T-helper 17 cell (primary cell): ENCODE data around the gene FOSL2. TPM values are rescaled to one million over a fixed set of nuclear protein-coding genes. Genes with fewer than 3 reads are reported as not detected.

Experiments used
- ATAC-seq: fragments of 150-1000 bp; cut with Tn5 transposase; 2 replicates; pipeline ENCODE4 v1.10.0; 2021; ENCODE audit warnings: mild to moderate bottlenecking, moderate library complexity
- DNase-seq, 3 donors: peaks; one replicate each; pipeline versions ENCODE4 v3.0.0 to v3.0.0-alpha.2; 2020 to 2021
- H3K9me3 ChIP-seq: one replicate; pipeline ENCODE4 v1.7.0; 2013; ENCODE audit warnings: low read length, mild to moderate bottlenecking; ENCODE audit not compliant: control insufficient read depth, poor library complexity, severe bottlenecking
- H3K27ac Mint-ChIP-seq: one replicate; pipeline ENCODE4 v1.8.0; 2022; ENCODE audit warnings: mild to moderate bottlenecking, moderate library complexity, mixed read lengths
- H3K27me3 Mint-ChIP-seq: one replicate; pipeline ENCODE4 v1.8.0; 2022; ENCODE audit warnings: mixed read lengths
- H3K36me3 Mint-ChIP-seq: one replicate; pipeline ENCODE4 v1.8.0; 2022; ENCODE audit warnings: low read depth, mixed read lengths
- H3K4me1 Mint-ChIP-seq: one replicate; pipeline ENCODE4 v1.8.0; 2022; ENCODE audit warnings: mild to moderate bottlenecking, mixed read lengths
- H3K4me3 Mint-ChIP-seq: one replicate; pipeline ENCODE4 v1.8.0; 2022; ENCODE audit warnings: mild to moderate bottlenecking, moderate library complexity, mixed read lengths
- total RNA-seq, 4 donors: library from RNA in 2 of 4; stranded (reverse) in 2 of 4; gene quantifications; one replicate each; pipeline ENCODE4 v1.2.3 and lab custom pipeline; 2022 to 2026

The FOSL2 gene
- total RNA-seq, 2 donors from 2014 or later, result 114 to 153 TPM

- Mint-ChIP-seq H3K27me3 (no peaks in the 10 kb centered on the region), H3K36me3 (no peaks in the 10 kb centered on the region), H3K27ac (peak overlapping the region; percentile 75), H3K4me1 (peaks cover 28% of the 10 kb centered on the region), H3K4me3 (no peak overlapping the region)
- H3K9me3 ChIP-seq, result no peaks in the 10 kb centered on the region
- no peak for DNase-seq
- ATAC-seq, result no peak
Observed at GRCh38 chr2:28350791-28351285, 41.8 kb upstream of the FOSL2 start.

- Mint-ChIP-seq H3K27me3 (no peaks in the 10 kb centered on the region), H3K27ac (peak overlapping the region; percentile 75), H3K4me1 (peaks cover 30% of the 10 kb centered on the region), H3K36me3 (no peaks in the 10 kb centered on the region), H3K4me3 (no peak overlapping the region)
- ATAC-seq (no peak), DNase-seq (no peak)
- H3K9me3 ChIP-seq, result no peaks in the 10 kb centered on the region
Observed at GRCh38 chr2:28351621-28352020, 41.0 kb upstream of the FOSL2 start.

- no peaks in the 10 kb centered on the region for H3K27me3 Mint-ChIP-seq
- DNase-seq (no peak), ATAC-seq (no peak)
- peak overlapping the region; percentile 75 for H3K27ac Mint-ChIP-seq
- H3K4me1 Mint-ChIP-seq, result peaks cover 26% of the 10 kb centered on the region
- no peak overlapping the region for H3K4me3 Mint-ChIP-seq
- no peaks in the 10 kb centered on the region for H3K9me3 ChIP-seq
- no peaks in the 10 kb centered on the region for H3K36me3 Mint-ChIP-seq
Observed at GRCh38 chr2:28352104-28352503, 40.6 kb upstream of the FOSL2 start.

- Mint-ChIP-seq H3K4me1 (peaks cover 22% of the 10 kb centered on the region), H3K4me3 (no peak overlapping the region), H3K36me3 (no peaks in the 10 kb centered on the region), H3K27me3 (no peaks in the 10 kb centered on the region), H3K27ac (no peak overlapping the region)
- no peaks in the 10 kb centered on the region for H3K9me3 ChIP-seq
- DNase-seq (no peak), ATAC-seq (no peak)
Observed at GRCh38 chr2:28352610-28353195, 40.0 kb upstream of the FOSL2 start.

- no peaks in the 10 kb centered on the region for H3K27me3 Mint-ChIP-seq
- DNase-seq, result no peak
- H3K4me3 Mint-ChIP-seq, result no peak overlapping the region
- no peaks in the 10 kb centered on the region for H3K9me3 ChIP-seq
- H3K27ac Mint-ChIP-seq, result peak overlapping the region; percentile 9
- peaks cover 2% of the 10 kb centered on the region for H3K36me3 Mint-ChIP-seq
- H3K4me1 Mint-ChIP-seq, result peaks cover 25% of the 10 kb centered on the region
- ATAC-seq, result no peak
Observed at GRCh38 chr2:28354920-28355520, 37.6 kb upstream of the FOSL2 start.

- ATAC-seq, result no peak
- no peak for DNase-seq
Observed at GRCh38 chr2:28355521-28356094, 37.0 kb upstream of the FOSL2 start.

GRCh38 chr2:28356095-28356911 is 36.4 kb upstream of the FOSL2 start:
- Mint-ChIP-seq H3K4me3 (no peak overlapping the region), H3K27ac (peak overlapping the region; percentile 29), H3K27me3 (no peaks in the 10 kb centered on the region), H3K4me1 (peaks cover 30% of the 10 kb centered on the region), H3K36me3 (peaks cover 2% of the 10 kb centered on the region)
- no peaks in the 10 kb centered on the region for H3K9me3 ChIP-seq
- peak in 1 of 3 donors; percentile 18 for DNase-seq
- ATAC-seq, result no peak

More at GRCh38 chr2:28355521-28356094, 37.0 kb upstream of the FOSL2 start:
- Mint-ChIP-seq H3K36me3 (peaks cover 2% of the 10 kb centered on the region), H3K27me3 (no peaks in the 10 kb centered on the region), H3K27ac (peak overlapping the region; percentile 29), H3K4me3 (no peak overlapping the region), H3K4me1 (peaks cover 26% of the 10 kb centered on the region)
- H3K9me3 ChIP-seq, result no peaks in the 10 kb centered on the region

- ATAC-seq (no peak), DNase-seq (no peak)
- H3K9me3 ChIP-seq, result no peaks in the 10 kb centered on the region
- Mint-ChIP-seq H3K4me1 (peaks cover 30% of the 10 kb centered on the region), H3K36me3 (peaks cover 2% of the 10 kb centered on the region), H3K27ac (no peak overlapping the region), H3K4me3 (peak overlapping the region; percentile 25), H3K27me3 (no peaks in the 10 kb centered on the region)
Observed at GRCh38 chr2:28357055-28357454, 35.6 kb upstream of the FOSL2 start.

- peaks cover 2% of the 10 kb centered on the region for H3K36me3 Mint-ChIP-seq
- ATAC-seq (no peak), DNase-seq (no peak)
- H3K9me3 ChIP-seq, result no peaks in the 10 kb centered on the region
- no peak overlapping the region for H3K4me3 Mint-ChIP-seq
- no peaks in the 10 kb centered on the region for H3K27me3 Mint-ChIP-seq
- peak overlapping the region; percentile 93 for H3K27ac Mint-ChIP-seq
- peaks cover 34% of the 10 kb centered on the region for H3K4me1 Mint-ChIP-seq
Observed at GRCh38 chr2:28357948-28358667, 34.5 kb upstream of the FOSL2 start.

- ATAC-seq (no peak), DNase-seq (no peak)
- Mint-ChIP-seq H3K27ac (peak overlapping the region; percentile 93), H3K36me3 (peaks cover 2% of the 10 kb centered on the region), H3K27me3 (no peaks in the 10 kb centered on the region), H3K4me3 (peak overlapping the region; percentile 89), H3K4me1 (peaks cover 39% of the 10 kb centered on the region)
- H3K9me3 ChIP-seq, result no peaks in the 10 kb centered on the region
Observed at GRCh38 chr2:28358668-28359201, 33.9 kb upstream of the FOSL2 start.

- Mint-ChIP-seq H3K27ac (peak overlapping the region; percentile 93), H3K27me3 (no peaks in the 10 kb centered on the region), H3K4me3 (peak overlapping the region; percentile 89), H3K36me3 (peaks cover 2% of the 10 kb centered on the region), H3K4me1 (peaks cover 44% of the 10 kb centered on the region)
- ATAC-seq (peak; percentile 86), DNase-seq (peak; percentile 56 to 72 (median 62))
- no peaks in the 10 kb centered on the region for H3K9me3 ChIP-seq
Observed at GRCh38 chr2:28359222-28360057, 33.2 kb upstream of the FOSL2 start.
